Bronchial epithelial cell (primary cell): ENCODE measurements around the gene CEP192. TPM values are rescaled to one million over a fixed set of nuclear protein-coding genes. Genes with fewer than 3 reads are reported as not detected.

Source experiments
- DNase-seq: peaks from one replicate; pipeline ENCODE4 v3.0.0-alpha.2; 2010; ENCODE audit warnings: low read depth
- FAIRE-seq: peaks from 2 replicates; lab custom pipeline; 2011; peaks lifted over from hg19 to GRCh38; lab: Jason Lieb, UNC
- H3K27me3 ChIP-seq: 2 replicates; pipeline ENCODE4 v1.5.1; 2011; ENCODE audit warnings: low read length; ENCODE audit not compliant: control insufficient read depth, insufficient read depth
- H3K36me3 ChIP-seq: 2 replicates; pipeline ENCODE4 v1.5.1; 2011; ENCODE audit warnings: low read length; ENCODE audit not compliant: control insufficient read depth, insufficient read depth
- H3K4me3 ChIP-seq: 2 replicates; pipeline ENCODE4 v1.5.1; 2011; ENCODE audit warnings: mild to moderate bottlenecking, low read depth, low read length, control low read depth
- total RNA-seq: library from RNA; depleted of rRNA; stranded (reverse); fragments of >200 nt; gene quantifications from 2 replicates; pipeline ENCODE4 v1.2.1, GENCODE V29; 2014
- TF ChIP-seq, protein P1 (sequence below): IDR thresholded peaks from 2 replicates; pipeline ENCODE4 v1.5.1; 2011; ENCODE audit warnings: mild to moderate bottlenecking, moderate library complexity, low read length, control low read depth, inconsistent platforms; ENCODE audit not compliant: insufficient read depth, severe bottlenecking

CEP192 gene
- total RNA-seq, 1 donor from 2014 or later: 25.8 TPM

DNA sequence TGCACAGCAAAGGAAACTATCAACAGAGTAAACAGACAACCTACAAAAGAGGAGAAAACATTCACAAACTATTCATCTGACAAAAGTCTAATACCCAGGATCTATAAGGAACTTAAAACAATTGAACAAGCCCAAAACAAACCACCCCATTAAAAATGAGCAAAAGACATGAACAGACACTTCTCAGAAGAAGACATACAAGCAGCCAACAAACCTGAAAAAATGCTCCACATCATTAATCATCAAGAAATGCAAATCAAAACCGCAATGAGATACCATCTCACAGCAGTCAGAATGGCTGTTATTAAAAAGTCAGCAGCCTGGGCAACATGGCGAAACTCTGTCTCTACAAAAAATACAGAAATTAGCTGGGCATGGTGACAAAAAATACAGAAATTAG, 117.2 kb downstream of the CEP192 start:
- FAIRE-seq: no peak
- no peak for DNase-seq
- TF ChIP-seq, protein P1, sequence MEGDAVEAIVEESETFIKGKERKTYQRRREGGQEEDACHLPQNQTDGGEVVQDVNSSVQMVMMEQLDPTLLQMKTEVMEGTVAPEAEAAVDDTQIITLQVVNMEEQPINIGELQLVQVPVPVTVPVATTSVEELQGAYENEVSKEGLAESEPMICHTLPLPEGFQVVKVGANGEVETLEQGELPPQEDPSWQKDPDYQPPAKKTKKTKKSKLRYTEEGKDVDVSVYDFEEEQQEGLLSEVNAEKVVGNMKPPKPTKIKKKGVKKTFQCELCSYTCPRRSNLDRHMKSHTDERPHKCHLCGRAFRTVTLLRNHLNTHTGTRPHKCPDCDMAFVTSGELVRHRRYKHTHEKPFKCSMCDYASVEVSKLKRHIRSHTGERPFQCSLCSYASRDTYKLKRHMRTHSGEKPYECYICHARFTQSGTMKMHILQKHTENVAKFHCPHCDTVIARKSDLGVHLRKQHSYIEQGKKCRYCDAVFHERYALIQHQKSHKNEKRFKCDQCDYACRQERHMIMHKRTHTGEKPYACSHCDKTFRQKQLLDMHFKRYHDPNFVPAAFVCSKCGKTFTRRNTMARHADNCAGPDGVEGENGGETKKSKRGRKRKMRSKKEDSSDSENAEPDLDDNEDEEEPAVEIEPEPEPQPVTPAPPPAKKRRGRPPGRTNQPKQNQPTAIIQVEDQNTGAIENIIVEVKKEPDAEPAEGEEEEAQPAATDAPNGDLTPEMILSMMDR: no peak
- no peaks in the 10 kb centered on the region for H3K27me3 ChIP-seq
- H3K4me3 ChIP-seq: no peak overlapping the region
- peaks cover 6% of the 10 kb centered on the region for H3K36me3 ChIP-seq

DNA sequence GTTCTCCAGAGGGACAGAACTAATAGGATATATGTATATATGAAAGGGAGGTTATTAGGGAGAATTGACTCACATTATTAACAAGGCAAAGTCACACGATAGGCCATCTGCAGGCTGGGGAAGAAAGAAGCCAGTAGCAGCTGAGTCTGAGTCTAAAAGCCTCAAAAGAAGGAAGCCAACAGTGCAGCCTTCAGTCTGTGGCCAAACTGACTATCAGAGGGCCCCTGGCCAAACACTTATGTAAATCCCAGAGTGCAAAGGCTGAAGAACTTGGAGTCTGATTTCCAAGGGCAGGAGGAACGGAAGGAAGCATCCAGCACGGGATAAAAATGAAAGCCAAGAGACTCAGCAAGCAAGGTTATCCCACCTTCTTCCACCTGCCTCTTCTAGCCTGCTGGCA, 119.4 kb downstream of the CEP192 start:
- TF ChIP-seq, protein P1: no peak
- peaks cover 4% of the 10 kb centered on the region for H3K36me3 ChIP-seq
- no peak for FAIRE-seq
- no peak for DNase-seq
- no peak overlapping the region for H3K4me3 ChIP-seq
- H3K27me3 ChIP-seq: no peaks in the 10 kb centered on the region

DNA sequence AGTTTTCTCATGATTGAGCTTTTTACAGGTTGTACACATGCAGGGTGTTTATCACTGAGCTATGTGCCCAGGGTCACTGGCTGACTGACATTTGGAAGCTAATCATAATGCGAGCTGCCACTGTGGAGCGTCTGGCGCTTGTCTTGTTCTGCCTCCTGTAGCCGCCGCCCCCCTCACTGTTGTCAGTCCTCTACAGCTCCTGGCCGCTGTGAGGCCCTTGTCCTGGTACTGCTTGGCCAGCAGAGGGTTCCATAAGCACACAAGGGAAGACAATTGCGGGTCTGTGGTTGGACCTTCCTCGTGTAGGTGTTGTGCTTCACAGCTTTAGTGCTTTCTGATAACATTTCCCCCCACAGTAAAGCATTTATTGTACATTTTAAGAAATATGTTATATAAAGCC, 121.8 kb downstream of the CEP192 start:
- Histone ChIP-seq H3K27me3 (no peaks in the 10 kb centered on the region), H3K4me3 (no peak overlapping the region), H3K36me3 (peaks cover 5% of the 10 kb centered on the region)
- FAIRE-seq: no peak
- TF ChIP-seq, protein P1: no peak
- peak; percentile 7 for DNase-seq

DNA sequence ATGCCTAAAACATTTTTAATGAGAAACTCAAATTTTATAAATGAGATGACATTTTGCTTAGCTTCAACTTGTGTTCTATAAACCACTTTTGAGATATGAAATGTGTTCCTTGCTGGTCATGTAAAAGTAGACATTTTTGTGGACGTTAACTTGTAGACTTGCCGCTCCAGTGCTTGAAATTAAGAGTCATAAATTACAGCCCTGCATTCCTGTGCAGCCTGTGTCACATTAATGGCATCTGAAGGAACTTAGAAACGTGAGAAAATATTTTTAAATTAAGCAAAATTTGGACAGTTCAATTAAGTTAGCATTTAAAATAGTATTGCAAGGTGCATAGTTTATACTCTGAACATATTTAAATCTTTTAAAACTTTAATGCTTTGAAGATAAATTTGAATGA, 129.1 kb downstream of the CEP192 start:
- FAIRE-seq (no peak), DNase-seq (no peak)
- TF ChIP-seq, protein P1: no peak
- Histone ChIP-seq H3K4me3 (no peak overlapping the region), H3K27me3 (no peaks in the 10 kb centered on the region), H3K36me3 (peaks cover 4% of the 10 kb centered on the region)

DNA sequence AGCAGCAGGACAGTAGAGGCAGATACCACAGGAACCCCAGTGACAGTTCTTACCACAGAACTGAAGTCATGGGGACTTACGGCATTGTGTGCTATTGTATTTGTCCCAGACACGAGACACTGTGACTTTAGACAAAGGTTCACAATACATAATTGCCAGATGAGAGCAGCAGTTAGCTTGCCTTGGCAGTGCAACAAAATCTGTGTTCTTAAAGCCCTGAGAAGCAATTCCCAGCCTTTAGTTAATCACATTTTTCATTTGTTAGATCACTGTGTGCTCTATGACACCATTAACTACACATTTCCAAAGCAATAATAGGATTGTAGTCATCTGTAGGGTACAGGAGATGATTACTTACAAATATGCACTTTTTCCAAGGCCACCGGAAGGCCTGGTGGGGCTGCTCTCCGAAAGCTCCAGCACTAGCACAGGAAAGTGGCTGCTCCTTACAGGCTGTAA, 129.8 kb downstream of the CEP192 start:
- TF ChIP-seq, protein P1: no peak
- FAIRE-seq: no peak
- Histone ChIP-seq H3K36me3 (peaks cover 4% of the 10 kb centered on the region), H3K4me3 (no peak overlapping the region), H3K27me3 (no peaks in the 10 kb centered on the region)
- no peak for DNase-seq

DNA sequence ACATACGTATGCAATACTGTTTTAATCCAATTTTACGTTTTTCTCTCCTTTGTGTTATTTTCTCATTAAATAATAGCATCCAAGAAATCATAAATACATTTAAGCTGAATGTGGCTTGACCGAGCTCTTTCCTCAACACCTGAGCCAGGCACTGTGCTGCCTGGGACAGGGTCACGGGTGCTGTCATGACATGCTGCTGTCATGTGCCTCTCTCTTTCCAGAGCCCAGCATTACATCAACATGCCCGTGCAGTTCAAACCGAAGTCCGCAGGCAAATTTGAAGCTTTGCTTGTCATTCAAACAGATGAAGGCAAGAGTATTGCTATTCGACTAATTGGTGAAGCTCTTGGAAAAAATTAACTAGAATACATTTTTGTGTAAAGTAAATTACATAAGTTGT, 133.2 kb downstream of the CEP192 start:
- Histone ChIP-seq H3K36me3 (no peaks in the 10 kb centered on the region), H3K27me3 (no peaks in the 10 kb centered on the region), H3K4me3 (no peak overlapping the region)
- DNase-seq (no peak), FAIRE-seq (no peak)
- TF ChIP-seq, protein P1: no peak
